ENCODE measurements around the gene AHRR.

AHRR gene

DNA sequence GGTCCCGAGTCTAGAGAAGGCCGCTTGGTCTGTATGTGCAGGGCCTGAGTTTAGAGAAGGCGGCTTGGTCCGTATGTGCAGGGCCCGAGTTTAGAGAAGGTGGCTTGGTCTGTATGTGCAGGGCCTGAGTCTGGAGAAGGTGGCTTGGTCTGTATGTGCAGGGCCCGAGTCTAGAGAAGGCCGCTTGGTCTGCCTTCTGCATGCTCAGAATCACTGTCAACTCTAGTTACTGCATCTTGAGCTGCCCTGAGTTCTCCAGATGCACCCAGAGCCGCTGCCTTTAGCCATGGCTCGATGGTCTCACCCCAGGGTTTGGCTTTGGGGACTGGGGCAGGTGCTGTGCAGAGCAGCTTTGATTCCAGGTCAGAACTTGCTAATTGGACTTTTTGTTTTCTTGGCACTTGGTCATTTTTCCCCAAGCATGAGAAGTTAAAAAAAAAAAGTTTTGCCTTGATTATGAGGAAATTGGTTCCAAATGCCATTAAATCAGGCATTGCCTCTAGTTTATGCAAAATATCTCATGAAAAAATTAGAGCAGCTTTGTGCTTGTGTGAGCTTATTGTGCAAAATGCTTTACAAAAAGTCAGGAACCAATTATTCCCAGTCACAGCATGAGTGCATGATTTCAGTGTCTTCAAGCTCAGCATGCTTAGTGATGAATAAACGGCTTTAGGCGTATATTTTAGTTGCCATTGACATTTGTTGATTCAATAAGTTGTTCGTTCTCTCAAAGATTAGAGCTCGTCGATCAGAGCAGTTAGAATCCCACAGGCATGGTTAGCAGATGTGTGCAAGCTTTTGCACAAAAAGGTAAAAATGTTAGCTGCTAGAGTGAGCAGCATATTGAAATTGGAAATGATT lies 96.0 kb downstream of the AHRR start:
- DNase-seq, result no peak

- DNase-seq, result no peak
Observed at GRCh38 chr5:418162-419121, 96.9 kb downstream of the AHRR start.

DNA sequence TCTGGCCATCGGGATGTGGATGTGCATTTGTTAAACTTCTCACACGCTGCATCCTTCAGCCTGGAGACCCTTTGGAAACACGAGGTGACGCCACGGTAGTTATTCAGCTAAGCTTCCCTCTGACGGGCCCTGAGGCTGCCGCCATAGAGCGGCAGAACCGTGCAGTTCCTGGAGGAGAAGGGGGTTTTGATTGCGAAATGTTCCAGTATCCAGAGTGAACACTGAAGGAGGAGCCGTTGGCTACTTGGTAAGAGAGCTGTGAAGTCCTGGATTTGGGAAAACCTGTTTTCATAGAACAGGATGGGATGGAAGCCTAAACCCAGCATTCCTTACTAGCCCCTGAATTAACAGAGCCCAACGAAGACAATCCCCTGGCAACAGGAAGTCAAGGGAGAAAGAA lies 98.5 kb downstream of the AHRR start:
- no peak for DNase-seq

GRCh38 chr5:420632-421286 lies 99.2 kb downstream of the AHRR start:
- DNase-seq, result no peak

DNA sequence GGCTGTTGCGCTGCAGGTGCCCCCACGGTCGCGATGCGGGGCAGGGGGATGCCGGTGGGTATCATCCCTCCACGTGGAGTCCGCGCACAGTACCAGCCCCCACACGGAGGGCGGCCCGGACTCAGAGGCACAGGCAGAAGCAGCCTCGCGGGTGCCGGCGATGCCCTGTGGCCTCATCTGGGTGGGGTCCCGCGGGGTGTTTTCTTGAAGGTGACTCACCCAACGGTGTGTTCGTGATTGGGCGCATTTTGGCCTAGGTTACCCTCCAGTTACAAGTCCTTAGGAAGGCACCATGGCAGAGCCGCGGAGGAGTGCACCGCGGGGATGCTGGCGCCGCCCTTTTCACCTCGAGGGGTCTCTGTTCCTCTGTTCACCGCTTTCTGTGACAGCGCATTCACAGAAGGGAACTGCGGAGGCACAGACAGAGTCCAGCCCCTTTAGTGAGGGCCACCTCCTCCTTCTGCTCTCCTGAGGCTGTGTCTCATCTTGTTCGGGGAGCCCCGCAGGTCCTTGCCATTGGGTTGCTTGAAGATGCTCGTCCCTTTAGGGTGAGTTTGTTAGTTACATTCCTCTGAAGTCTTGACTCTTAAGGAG lies 99.9 kb downstream of the AHRR start:
- no peak for DNase-seq

DNA sequence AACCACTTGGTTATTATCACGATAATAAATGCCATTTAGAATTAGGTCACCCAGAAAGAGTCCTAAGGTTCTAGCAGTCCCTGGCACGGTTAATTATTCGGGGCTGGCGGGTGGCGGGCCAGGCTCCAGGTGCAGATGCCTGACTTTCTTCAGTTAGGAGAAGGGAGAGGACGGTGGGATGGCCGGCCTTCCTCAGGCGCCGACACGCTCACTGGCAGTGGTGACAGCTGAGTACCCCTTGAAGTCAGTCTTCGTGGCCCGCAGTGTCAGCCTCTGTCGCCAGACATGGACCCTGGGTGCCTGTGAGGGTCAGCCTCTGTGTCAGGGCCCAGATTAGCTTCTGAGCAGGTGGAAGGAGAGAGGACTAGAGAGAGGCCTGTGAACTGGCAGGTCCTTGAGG lies 100.4 kb downstream of the AHRR start:
- no peak for DNase-seq

DNA sequence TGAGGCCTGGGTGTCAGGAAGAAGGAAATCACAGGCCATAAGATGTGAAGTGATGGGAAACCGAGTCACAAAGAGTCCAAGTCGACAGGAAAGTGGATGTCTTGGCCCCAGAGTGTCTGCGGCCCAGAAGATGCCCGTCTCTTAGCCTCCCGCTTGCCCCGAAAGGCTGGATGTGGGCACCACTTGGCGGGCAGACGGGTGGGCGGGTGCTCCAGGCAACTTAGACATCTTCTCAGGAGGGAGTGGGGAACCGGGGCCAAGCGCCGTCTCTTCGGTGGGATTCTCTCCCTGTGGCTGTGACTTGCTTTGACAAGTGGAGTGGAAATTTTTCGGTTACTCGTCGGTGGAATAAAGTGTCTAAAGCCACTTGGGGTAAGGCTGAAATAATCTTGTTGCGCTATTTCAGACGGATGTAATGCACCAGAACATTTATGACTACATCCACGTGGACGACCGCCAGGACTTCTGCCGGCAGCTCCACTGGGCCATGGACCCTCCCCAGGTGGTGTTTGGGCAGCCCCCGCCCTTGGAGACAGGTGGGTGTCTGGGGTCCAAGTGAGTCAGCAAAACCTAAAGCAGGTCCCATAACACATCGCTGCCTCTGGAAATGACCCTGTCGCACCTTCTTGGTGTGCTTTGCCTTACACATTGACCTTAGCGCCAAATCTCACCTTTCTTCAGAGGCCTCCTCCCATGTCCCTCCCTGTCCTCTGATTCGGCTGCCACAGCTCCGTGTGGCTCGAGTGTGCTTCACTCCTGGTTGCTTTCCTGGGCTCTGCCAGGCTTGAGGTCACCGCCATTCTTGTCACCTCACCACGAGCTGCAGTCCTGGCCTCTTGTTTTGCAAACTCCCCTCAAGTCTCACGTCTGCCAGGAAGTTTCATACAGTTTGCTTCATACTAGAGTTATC lies 101.1 kb downstream of the AHRR start:
- DNase-seq, result no peak

GRCh38 chr5:423233-423565 lies 101.7 kb downstream of the AHRR start:
- DNase-seq, result no peak

GRCh38 chr5:423626-424261 lies 102.2 kb downstream of the AHRR start:
- no peak for DNase-seq

- DNase-seq, result no peak
Observed at GRCh38 chr5:424301-425110, 103.0 kb downstream of the AHRR start.

- no peak for DNase-seq
Observed at GRCh38 chr5:425714-426113, 104.2 kb downstream of the AHRR start.

- DNase-seq, result no peak
Observed at GRCh38 chr5:426392-426976, 105.0 kb downstream of the AHRR start.

- no peak for DNase-seq
Observed at GRCh38 chr5:427415-428087, 106.0 kb downstream of the AHRR start.

- no peak for DNase-seq
Observed at GRCh38 chr5:428219-428618, 106.7 kb downstream of the AHRR start.

- DNase-seq, result no peak
Observed at GRCh38 chr5:428754-429452, 107.4 kb downstream of the AHRR start.

DNA sequence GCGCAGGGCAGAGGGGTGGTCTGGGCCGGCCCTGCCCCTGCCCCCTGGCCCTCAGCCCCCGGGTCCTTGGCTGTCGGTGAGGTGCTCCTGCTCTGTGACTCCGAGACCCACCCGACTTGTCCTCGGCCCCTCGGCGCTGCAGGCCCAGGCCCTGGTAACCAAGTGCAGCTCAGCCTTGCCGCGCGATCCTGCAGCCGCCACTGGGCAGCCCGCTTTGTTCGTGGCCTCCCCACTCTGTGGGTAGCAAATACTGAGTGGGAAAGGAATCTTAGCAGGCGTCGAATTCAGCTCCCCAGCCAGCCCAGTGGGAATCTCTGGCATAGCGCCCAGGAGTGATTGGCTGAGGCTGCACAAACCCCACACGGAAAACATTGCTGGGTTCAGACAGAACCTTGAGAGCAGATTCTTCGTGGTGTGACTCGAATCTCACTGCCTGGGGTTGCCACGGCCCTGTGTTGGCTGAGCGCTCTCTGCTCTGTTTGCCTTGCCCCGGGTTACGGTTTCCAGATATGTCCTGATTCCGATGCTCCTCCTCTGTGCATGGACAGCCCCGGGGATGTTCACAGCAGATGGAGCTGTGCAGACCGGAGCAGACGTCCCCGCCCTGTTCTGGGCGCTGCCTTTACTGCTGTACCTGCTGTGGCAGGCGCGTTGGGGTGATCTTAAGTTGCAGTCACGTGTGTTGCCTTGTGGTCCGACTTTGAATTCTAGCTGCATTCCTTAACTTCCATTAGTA lies 108.1 kb downstream of the AHRR start:
- no peak for DNase-seq

DNA sequence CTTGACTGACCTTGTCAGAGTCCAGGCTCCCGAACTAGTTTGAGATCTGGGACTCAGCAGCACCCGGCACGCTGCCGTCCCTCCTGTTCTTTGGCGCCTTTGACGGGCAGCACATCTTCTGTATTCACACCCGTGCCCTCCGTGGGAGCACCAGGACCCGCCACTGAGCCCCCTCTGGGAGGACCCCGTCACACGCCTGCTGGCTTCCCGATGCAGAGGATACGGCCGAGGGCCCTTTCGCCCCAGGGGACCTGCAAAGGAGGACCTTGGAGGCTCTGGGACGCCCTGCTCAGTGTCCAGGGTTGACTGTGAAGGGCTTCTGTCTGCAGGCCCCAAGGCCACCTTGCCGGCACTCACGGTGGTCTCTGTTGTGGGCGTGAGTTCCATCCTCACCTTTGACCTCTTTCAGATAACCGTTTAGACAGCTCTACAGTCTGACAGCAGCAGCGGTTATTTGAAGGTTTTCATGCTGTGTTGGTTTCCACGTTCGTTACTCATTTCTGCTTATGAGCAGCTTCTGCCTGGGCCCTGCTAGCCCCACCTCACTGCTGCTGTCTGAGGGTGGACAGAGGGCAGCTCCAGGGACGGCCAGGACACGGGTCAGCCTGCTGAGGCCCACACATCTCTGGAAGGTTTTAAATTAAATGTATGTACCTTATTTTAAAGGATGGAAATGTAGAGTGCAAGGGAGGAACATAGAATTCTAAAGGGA lies 108.9 kb downstream of the AHRR start:
- no peak for DNase-seq

Measured in NCI-H2227 treated with DMSO at 0.1 percent for 48 hours (cell line).